ENCODE results near the gene GPC3.

GRCh38 chrX:133908223-133908955, 77.0 kb downstream of the GPC3 start:
- TF ChIP-seq TAF1 (IDR thresholded peaks at IDR 0.05; ENCODE audit: low read depth) = no peak
- TF ChIP-seq TCF12 (IDR thresholded peaks at IDR 0.05; ENCODE audit: low read depth) = no peak
- no peak for TF ChIP-seq RAD21 (IDR thresholded peaks at IDR 0.05; ENCODE audit: low read depth)
- no peak for TF ChIP-seq EP300 (IDR thresholded peaks at IDR 0.05; ENCODE audit: borderline replicate concordance)
- TF ChIP-seq NFIC (IDR thresholded peaks at IDR 0.05) = no peak
- no peak for TF ChIP-seq YY1 (IDR thresholded peaks at IDR 0.05; ENCODE audit: low read depth)
- TF ChIP-seq EGR1 (IDR thresholded peaks at IDR 0.05) = no peak
- TF ChIP-seq REST (IDR thresholded peaks at IDR 0.05; ENCODE audit: low read depth) = no peak
- TF ChIP-seq MAX (IDR thresholded peaks at IDR 0.05) = no peak
- no peak for TF ChIP-seq ZBTB7A (IDR thresholded peaks at IDR 0.05; ENCODE audit: low read depth)

All from Ishikawa (cell line).